IPS-NIHi11 (cell line): ENCODE data around the gene OR10V1.

Experiments used
- DNase-seq: peaks from one replicate; pipeline ENCODE4 v3.0.0; 2012; ENCODE audit warnings: mixed read lengths, low spot score

Gene OR10V1

DNA sequence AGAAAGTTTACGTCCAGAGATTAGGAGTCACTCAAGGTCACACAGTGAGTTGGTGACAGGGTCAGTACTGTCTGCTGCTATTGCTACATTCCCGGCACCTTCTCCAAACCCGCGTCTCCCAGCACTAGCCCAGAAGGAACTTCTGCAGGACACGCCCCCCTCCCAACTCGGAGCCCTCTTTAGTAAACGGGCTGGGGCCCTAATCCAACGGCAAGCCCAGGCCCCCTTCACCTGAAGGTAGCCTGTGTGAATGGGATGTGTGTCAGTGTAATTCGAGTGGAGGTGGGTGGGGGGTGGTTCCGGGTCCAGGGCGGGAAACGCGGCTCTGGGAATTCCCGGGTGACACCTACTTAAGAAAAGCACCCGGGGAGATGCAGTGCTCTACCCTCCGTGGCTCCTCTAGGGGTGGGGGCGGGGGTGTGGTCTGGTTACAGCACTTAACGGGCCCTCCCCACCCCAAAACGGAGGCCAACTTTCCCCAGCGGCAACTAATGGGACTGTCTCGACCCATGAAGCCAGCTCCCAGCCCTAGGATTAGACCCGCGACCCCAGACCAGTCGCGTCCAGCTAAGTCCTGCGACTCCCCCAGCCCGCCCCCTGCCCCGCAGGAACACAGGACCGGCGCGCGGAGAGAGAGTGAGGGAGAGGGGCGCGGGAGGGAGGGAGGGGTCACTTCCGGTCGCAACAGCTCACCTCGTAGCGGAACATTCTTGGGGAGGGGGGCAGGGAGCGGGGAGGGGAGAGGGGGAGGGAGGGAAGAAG is 45.3 kb downstream of the OR10V1 start:
- peak; percentile 70 for DNase-seq

- DNase-seq: no peak
These were observed 45.8 kb downstream of the OR10V1 start for GRCh38 chr11:59667812-59668187.

DNA sequence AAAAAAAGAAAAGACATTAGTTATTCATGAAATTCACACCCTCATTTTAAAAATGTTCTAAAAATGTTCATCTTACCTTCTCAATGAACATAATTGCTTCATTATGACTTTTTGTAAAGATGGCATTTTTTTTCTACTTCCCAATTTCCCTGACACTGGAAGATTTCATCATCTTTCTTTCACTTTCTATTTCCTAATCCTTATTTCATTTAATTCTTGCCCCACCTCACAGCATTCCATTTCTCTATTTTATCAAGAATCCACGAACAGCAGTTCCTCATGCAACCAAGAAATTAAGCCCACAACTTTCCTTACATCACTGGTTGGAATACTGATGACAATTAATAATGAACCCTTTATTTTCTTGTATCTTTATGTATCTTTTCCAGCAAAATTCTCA is 46.7 kb downstream of the OR10V1 start:
- DNase-seq: no peak
